Femur (tissue), 1 donor: ENCODE data around the gene SZRD1.
A peak's percentile ranks its signal among the peaks of the same experiment; 100 is the strongest.
"Not testable (repeated sequence)": the region's sequence is repeated elsewhere in the genome, so short reads cannot be mapped to it uniquely, and the experiment has no call there.

Experiments
- DNase-seq: peaks from one replicate; pipeline ENCODE4 v3.0.0-alpha.2; 2017

The SZRD1 gene

GRCh38 chr1:16366722-16367257 is at the start of gene SZRD1:
Gene SZRD1, plus strand, starts transcription at chr1:16367242. Its CDS starts 16 bp downstream, at chr1:16367258.
- DNase-seq: peak; percentile 99

GRCh38 chr1:16318555-16318954 is 48.5 kb upstream of the SZRD1 start:
- DNase-seq: peak; percentile 57

GRCh38 chr1:16321176-16321867 is 45.7 kb upstream of the SZRD1 start:
- DNase-seq: no peak

- DNase-seq: peak; percentile 44
These were observed 42.6 kb upstream of the SZRD1 start for GRCh38 chr1:16324456-16324890.

- DNase-seq: no peak
These were observed 40.1 kb upstream of the SZRD1 start for GRCh38 chr1:16326833-16327404.

GRCh38 chr1:16334655-16335340 is 32.2 kb upstream of the SZRD1 start:
- DNase-seq: no peak

GRCh38 chr1:16338961-16339360 is 28.1 kb upstream of the SZRD1 start:
- no peak for DNase-seq

- no peak for DNase-seq
These were observed 26.4 kb upstream of the SZRD1 start for GRCh38 chr1:16340673-16341072.

- DNase-seq: no peak
These were observed 24.5 kb upstream of the SZRD1 start for GRCh38 chr1:16342331-16343062.

GRCh38 chr1:16343276-16343675 is 23.8 kb upstream of the SZRD1 start:
- DNase-seq: not testable (repeated sequence)

GRCh38 chr1:16348414-16349182 is 18.4 kb upstream of the SZRD1 start:
- no peak for DNase-seq

- no peak for DNase-seq
These were observed 17.1 kb upstream of the SZRD1 start for GRCh38 chr1:16349847-16350406.

- DNase-seq: peak; percentile 42
These were observed 15.5 kb upstream of the SZRD1 start for GRCh38 chr1:16351456-16351993.

- peak; percentile 96 for DNase-seq
These were observed 14.8 kb upstream of the SZRD1 start, which contains the start of gene FBXO42 for GRCh38 chr1:16351994-16352841. Gene FBXO42, minus strand, starts transcription at chr1:16352480. Its CDS starts 37,062 bp downstream, at chr1:16315418.

- DNase-seq: no peak
These were observed 14.1 kb upstream of the SZRD1 start for GRCh38 chr1:16352842-16353535.

- DNase-seq: no peak
These were observed 12.4 kb upstream of the SZRD1 start for GRCh38 chr1:16354619-16355018.

- DNase-seq: no peak
These were observed 10.2 kb upstream of the SZRD1 start for GRCh38 chr1:16356867-16357266.

GRCh38 chr1:16365146-16365498 is 1.9 kb upstream of the SZRD1 start:
- not testable (repeated sequence) for DNase-seq

GRCh38 chr1:16367258-16367967 is 371 bp downstream of the SZRD1 start:
- peak; percentile 92 for DNase-seq
